GM21723 (cell line): ENCODE data around the gene DUS2.
A peak's percentile ranks its signal among the peaks of the same experiment; 100 is the strongest.

Source experiments
- ATAC-seq: cut with Tn5 transposase; IDR thresholded peaks from one replicate; pipeline ENCODE4 v1.9.1; 2021; ENCODE audit warnings: mild to moderate bottlenecking, moderate library complexity; ENCODE audit not compliant: unreplicated experiment

DUS2 gene

GRCh38 chr16:68074850-68075555 lies 51.9 kb downstream of the DUS2 start:
- peak; percentile 88 for ATAC-seq

- ATAC-seq = no peak
Measured at GRCh38 chr16:68075980-68076379, 52.9 kb downstream of the DUS2 start.

GRCh38 chr16:68076560-68076959 lies 53.5 kb downstream of the DUS2 start:
- ATAC-seq = no peak

- ATAC-seq = no peak
Measured at GRCh38 chr16:68077866-68078700, 55.0 kb downstream of the DUS2 start.

GRCh38 chr16:68078701-68079375 lies 55.8 kb downstream of the DUS2 start:
- no peak for ATAC-seq

GRCh38 chr16:68079376-68079625 lies 56.2 kb downstream of the DUS2 start:
- no peak for ATAC-seq

GRCh38 chr16:68079626-68080344 lies 56.7 kb downstream of the DUS2 start:
- ATAC-seq = no peak

GRCh38 chr16:68081861-68082628 lies 59.0 kb downstream of the DUS2 start:
- no peak for ATAC-seq

- no peak for ATAC-seq
Measured at GRCh38 chr16:68082629-68083238, 59.6 kb downstream of the DUS2 start.

GRCh38 chr16:68083239-68083781 lies 60.2 kb downstream of the DUS2 start:
- no peak for ATAC-seq

GRCh38 chr16:68083861-68084503 lies 60.9 kb downstream of the DUS2 start:
- ATAC-seq = no peak

- ATAC-seq = peak; percentile 64
Measured at GRCh38 chr16:68084504-68085258, 61.6 kb downstream of the DUS2 start.

- peak; percentile 52 for ATAC-seq
Measured at GRCh38 chr16:68085259-68086071, 62.4 kb downstream of the DUS2 start, which contains the start of gene NFATC3. TSS of gene NFATC3 (plus strand) at chr16:68085370. CDS start at chr16:68085682, 312 bp downstream.

- ATAC-seq = no peak
Measured at GRCh38 chr16:68086336-68086841, 63.3 kb downstream of the DUS2 start.

GRCh38 chr16:68086860-68087268 lies 63.8 kb downstream of the DUS2 start:
- ATAC-seq = no peak

GRCh38 chr16:68087688-68088087 lies 64.6 kb downstream of the DUS2 start:
- no peak for ATAC-seq
